HG03060 (cell line): ENCODE data around the gene CFAP300.

Experiments
- ATAC-seq: cut with Tn5 transposase; IDR thresholded peaks from one replicate; pipeline ENCODE4 v1.9.1; 2021; ENCODE audit warnings: low read depth, moderate number of reproducible peaks; ENCODE audit not compliant: unreplicated experiment

CFAP300 gene

GRCh38 chr11:102047305-102047924 lies at the start of gene CFAP300:
TSS of gene CFAP300 (plus strand) at chr11:102047437. CDS start at chr11:102047471, 34 bp downstream.
- ATAC-seq, result no peak

GRCh38 chr11:102001657-102002338 lies 45.4 kb upstream of the CFAP300 start:
- no peak for ATAC-seq

- no peak for ATAC-seq
Observed at GRCh38 chr11:102004220-102004619, 43.0 kb upstream of the CFAP300 start.

GRCh38 chr11:102005306-102005705 lies 41.9 kb upstream of the CFAP300 start:
- no peak for ATAC-seq

GRCh38 chr11:102006835-102007566 lies 40.2 kb upstream of the CFAP300 start:
- ATAC-seq, result no peak

- ATAC-seq, result peak; percentile 73
Observed at GRCh38 chr11:102007567-102008437, 39.4 kb upstream of the CFAP300 start.

GRCh38 chr11:102010776-102011494 lies 36.3 kb upstream of the CFAP300 start:
- ATAC-seq, result no peak

GRCh38 chr11:102012946-102013345 lies 34.3 kb upstream of the CFAP300 start:
- no peak for ATAC-seq

GRCh38 chr11:102014756-102015155 lies 32.5 kb upstream of the CFAP300 start:
- no peak for ATAC-seq

GRCh38 chr11:102017026-102017425 lies 30.2 kb upstream of the CFAP300 start:
- ATAC-seq, result no peak

- ATAC-seq, result no peak
Observed at GRCh38 chr11:102026217-102026616, 21.0 kb upstream of the CFAP300 start.

- no peak for ATAC-seq
Observed at GRCh38 chr11:102026959-102027358, 20.3 kb upstream of the CFAP300 start.

- ATAC-seq, result no peak
Observed at GRCh38 chr11:102036757-102037156, 10.5 kb upstream of the CFAP300 start.

- ATAC-seq, result no peak
Observed at GRCh38 chr11:102046841-102047240, 396 bp upstream of the CFAP300 start.

- no peak for ATAC-seq
Observed at GRCh38 chr11:102050927-102051575, 3.8 kb downstream of the CFAP300 start.

- ATAC-seq, result no peak
Observed at GRCh38 chr11:102061276-102061675, 14.0 kb downstream of the CFAP300 start.

- ATAC-seq, result no peak
Observed at GRCh38 chr11:102062106-102062505, 14.9 kb downstream of the CFAP300 start.

GRCh38 chr11:102064316-102064715 lies 17.1 kb downstream of the CFAP300 start:
- no peak for ATAC-seq

GRCh38 chr11:102070766-102071165 lies 23.5 kb downstream of the CFAP300 start:
- ATAC-seq, result no peak
